ENCODE measurements around the gene GLTPD2.
A peak's percentile ranks its signal among the peaks of the same experiment; 100 is the strongest.

Gene GLTPD2

GRCh38 chr17:4772235-4772613 is 16.5 kb upstream of the GLTPD2 start:
- no peak for DNase-seq

- DNase-seq, result no peak
Observed at GRCh38 chr17:4777969-4778760, 10.6 kb upstream of the GLTPD2 start.

- no peak for DNase-seq
Observed at GRCh38 chr17:4780325-4780955, 8.3 kb upstream of the GLTPD2 start.

- DNase-seq, result peak; percentile 10
Observed at GRCh38 chr17:4782652-4783051, 6.1 kb upstream of the GLTPD2 start.

GRCh38 chr17:4785311-4786105 is 3.3 kb upstream of the GLTPD2 start:
- peak; percentile 70 for DNase-seq

GRCh38 chr17:4786106-4786511 is 2.7 kb upstream of the GLTPD2 start, which contains the start of gene VMO1:
Gene VMO1, minus strand, starts transcription at chr17:4786364. Its CDS starts 12 bp downstream, at chr17:4786352.
- DNase-seq, result peak; percentile 64

- no peak for DNase-seq
Observed at GRCh38 chr17:4786516-4786915, 2.2 kb upstream of the GLTPD2 start.

- DNase-seq, result no peak
Observed at GRCh38 chr17:4788159-4788806, 481 bp upstream of the GLTPD2 start.

- no peak for DNase-seq
Observed at GRCh38 chr17:4789701-4789950, 862 bp downstream of the GLTPD2 start.

GRCh38 chr17:4789951-4790704 is 1.4 kb downstream of the GLTPD2 start:
- DNase-seq, result peak; percentile 92

GRCh38 chr17:4790705-4791088 is 1.9 kb downstream of the GLTPD2 start:
- DNase-seq, result no peak

GRCh38 chr17:4795168-4795567 is 6.4 kb downstream of the GLTPD2 start:
- DNase-seq, result no peak

- DNase-seq, result no peak
Observed at GRCh38 chr17:4796552-4796920, 7.8 kb downstream of the GLTPD2 start.

GRCh38 chr17:4800462-4801196 is 11.9 kb downstream of the GLTPD2 start:
- DNase-seq, result no peak

GRCh38 chr17:4802228-4802627 is 13.5 kb downstream of the GLTPD2 start, which contains the start of gene C17orf114:
Gene C17orf114, minus strand, starts transcription at chr17:4802328.
- DNase-seq, result no peak

- DNase-seq, result no peak
Observed at GRCh38 chr17:4806456-4806776, 17.7 kb downstream of the GLTPD2 start.

- DNase-seq, result peak; percentile 61
Observed at GRCh38 chr17:4806777-4807604, 18.2 kb downstream of the GLTPD2 start, which contains the start of gene PLD2. Gene PLD2, plus strand, starts transcription at chr17:4807152. Its CDS starts 621 bp downstream, at chr17:4807773.

- DNase-seq, result peak; percentile 20
Observed at GRCh38 chr17:4807605-4808377, 19.0 kb downstream of the GLTPD2 start.

- no peak for DNase-seq
Observed at GRCh38 chr17:4808378-4808767, 19.6 kb downstream of the GLTPD2 start.

- no peak for DNase-seq
Observed at GRCh38 chr17:4810696-4811290, 22.0 kb downstream of the GLTPD2 start.
